HG03095 (cell line): ENCODE data around the gene FAM53B.

ENCODE experiments used
- ATAC-seq: cut with Tn5 transposase; IDR thresholded peaks from one replicate; pipeline ENCODE4 v1.9.1; 2021; ENCODE audit warnings: moderate library complexity; ENCODE audit not compliant: unreplicated experiment

Gene FAM53B

DNA sequence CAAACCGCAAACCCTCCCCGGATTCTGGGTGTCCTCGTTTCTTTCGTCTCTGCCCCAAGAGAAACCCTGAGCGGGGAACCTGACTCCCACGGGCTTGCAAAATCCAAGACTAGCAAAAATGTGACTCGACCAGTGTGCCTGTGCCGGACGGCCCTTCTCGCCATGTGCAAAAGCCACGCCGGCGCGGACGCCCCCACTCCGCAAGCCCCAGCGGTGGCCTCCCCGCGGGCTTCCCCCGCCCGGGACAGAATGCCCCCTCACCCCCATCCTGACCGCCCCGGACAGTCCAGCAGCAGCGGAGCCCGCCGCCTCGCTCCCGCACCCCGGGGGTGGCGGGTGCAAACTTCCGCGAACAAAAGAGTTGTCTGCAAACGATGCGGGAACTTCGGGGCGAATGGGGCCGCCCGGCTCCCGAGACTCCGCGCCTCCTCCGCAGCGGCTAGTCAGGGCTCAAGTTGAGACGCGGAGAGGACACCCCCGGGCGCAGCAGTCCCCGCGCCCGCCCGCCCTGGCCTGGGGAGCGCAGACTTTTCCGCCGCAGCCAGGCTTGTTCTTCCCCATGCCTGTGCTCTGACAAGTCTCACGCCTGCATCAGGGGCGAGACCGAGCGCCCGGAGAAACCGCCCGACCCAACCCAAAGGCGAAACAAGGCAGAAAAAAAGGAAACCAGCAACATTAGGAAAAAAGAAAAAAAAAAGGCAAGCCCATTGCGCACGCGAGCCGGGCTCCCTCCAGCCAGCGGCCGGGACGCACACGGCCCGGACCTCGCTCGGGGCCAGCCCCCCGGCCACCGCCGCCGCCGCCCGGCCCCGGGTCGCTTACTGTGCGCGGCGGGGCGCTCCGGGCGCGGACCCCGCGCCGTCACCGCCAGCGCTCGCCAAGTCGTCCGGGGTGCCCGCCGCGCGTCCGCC lies 732 bp downstream of the FAM53B start:
- ATAC-seq = peak; percentile 20

- ATAC-seq = no peak
These were observed 1.6 kb downstream of the FAM53B start for GRCh38 chr10:124742413-124743190.

GRCh38 chr10:124741922-124742412 lies 2.2 kb downstream of the FAM53B start:
- no peak for ATAC-seq

DNA sequence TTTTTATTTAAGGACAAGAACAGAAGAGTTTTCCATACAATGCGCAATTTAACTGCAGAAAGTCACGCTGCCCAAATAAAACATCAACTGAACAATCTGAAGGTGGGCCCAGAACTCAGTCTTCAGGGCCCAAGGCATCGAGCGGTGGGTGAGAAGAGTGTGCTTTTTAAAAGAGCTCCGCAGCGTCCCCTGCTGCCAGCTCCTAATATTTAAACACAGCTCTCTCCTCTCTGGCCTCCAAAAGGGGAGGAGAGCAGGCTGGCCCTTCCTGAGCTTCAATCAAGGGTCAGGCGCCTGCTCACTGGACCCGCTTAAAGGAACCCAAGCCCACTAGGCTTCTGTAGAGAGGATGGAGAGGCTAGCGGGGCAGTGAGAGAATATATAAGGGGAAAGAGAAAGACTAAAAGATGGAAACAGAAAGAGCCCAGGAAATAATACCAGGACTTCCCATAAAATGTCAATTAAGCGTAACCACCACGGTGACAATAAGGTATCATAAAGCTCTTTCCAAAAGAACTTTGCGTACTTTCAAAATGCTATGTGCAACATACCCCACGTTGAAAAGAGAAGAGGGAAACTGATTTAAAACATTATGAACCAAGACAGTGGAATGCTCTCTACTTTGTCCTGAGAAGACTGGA lies 2.8 kb downstream of the FAM53B start:
- ATAC-seq = peak; percentile 39

DNA sequence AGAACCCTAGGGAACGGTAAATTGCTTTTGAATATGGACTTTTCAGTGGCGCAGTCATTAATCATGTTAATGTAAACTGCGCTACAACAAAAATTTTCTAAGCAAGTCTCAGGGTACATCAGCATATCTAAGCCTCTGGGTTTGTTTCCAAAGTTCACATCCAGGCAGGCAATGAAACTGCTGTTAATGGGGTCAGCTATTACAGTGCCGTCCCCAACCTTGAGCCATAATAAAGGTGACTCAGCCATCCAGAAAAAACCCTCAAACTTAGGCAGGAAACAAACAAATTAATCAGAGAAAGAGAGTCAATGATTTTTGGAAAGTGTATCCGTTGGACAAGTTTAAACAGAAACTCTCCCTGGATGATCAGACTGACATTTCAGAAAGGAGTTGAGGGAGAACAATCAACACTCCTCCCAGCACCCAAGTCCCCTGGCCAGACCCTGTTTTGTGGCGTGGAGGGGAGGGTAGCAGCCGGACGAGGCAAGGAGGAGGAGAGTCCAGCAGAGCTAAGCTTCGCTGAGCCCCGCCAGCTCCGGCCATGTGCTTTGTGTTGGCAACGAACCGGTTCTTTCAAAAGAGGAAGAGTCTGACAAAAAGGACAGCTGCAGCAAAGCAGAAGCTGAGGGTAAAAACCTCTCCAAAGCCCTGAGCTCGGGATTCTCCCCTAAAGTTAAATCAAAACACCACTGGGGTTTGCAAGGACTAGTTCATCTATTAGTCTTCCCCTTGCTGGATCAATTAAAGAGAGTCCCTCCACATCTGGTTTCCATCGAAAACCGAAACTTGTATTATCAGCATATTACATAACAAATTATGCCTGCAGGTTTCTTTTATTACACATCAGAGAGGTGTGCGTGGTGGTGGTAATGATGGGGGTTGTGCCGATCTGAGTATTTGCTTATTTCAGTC lies 3.6 kb downstream of the FAM53B start:
- peak; percentile 12 for ATAC-seq

- ATAC-seq = no peak
These were observed 4.2 kb downstream of the FAM53B start for GRCh38 chr10:124739986-124740368.

DNA sequence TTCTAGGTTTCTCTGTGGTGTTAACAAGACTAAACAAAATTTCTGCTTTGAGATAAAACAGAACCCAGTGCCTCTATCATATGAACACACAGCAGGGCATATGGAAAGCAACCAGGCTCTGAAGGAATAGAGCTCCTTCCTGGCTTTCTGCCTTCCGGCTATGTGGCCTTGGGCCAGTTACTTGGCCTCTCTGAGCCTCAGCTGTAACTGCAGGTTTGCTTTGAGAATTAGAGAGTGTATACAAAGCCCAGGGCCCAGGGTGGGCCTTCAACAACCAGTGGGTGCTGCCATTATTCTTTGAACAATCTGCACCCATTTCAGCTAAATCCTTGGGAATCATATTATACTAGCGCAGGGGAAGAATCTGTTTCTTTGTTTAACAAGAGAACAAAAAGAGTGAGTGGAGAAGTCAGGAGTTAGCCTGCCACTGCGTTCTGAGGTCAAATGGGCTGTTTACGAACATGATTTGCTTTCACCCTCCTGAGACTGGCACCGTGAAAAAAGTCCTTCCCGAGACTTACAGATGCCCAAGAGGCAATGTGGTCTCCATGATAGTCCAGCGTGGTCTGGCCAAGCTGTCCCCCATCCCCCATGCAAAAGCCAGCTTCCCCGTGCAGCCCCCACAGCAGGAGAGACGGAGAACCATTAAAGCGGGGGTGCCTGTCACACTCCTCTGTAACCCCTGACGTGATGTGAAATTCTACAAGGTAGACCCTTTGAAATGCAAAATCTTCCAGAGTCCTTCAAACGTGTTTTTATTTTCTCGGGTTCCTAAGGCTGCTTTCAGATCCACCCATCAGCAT lies 4.9 kb downstream of the FAM53B start:
- ATAC-seq = no peak

- ATAC-seq = no peak
These were observed 5.7 kb downstream of the FAM53B start for GRCh38 chr10:124738441-124738840.

- ATAC-seq = no peak
These were observed 6.5 kb downstream of the FAM53B start for GRCh38 chr10:124737708-124738107.

GRCh38 chr10:124737221-124737620 lies 7.0 kb downstream of the FAM53B start:
- ATAC-seq = no peak

DNA sequence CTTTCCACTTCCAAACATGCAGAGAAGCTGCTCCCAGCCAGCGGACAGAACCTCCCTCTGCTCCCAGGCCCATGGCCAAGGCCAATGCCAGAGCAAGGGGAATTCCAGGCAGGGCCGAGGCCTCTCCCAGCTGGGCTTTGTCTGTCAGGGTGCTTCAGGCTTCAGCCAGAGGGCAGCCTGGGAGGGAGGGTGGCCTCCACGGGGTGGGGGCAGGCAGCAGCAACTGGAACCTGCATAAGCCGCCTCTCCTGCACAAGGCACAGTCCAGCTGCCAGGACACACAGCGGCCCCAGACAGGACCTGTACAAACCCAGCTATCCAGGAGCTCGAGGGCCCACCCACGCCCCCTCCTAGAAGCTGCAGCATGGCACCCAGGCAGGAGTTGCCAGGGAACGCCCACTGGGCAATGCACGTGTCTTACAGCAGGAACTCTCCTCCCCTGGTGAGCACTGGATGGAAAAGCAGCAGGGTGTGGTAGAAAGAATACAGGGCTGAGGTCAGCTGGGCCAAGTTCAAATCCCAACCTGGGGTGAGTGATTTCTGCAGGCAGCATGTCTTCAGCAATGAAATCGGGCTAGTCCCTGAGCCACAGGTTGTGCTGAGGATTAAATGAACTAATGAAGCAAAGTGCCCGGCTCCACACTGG lies 7.6 kb downstream of the FAM53B start:
- ATAC-seq = no peak

- ATAC-seq = no peak
These were observed 8.5 kb downstream of the FAM53B start for GRCh38 chr10:124735491-124736286.

GRCh38 chr10:124734311-124735166 lies 9.6 kb downstream of the FAM53B start:
- no peak for ATAC-seq

GRCh38 chr10:124733571-124734245 lies 10.5 kb downstream of the FAM53B start:
- ATAC-seq = no peak

- peak; percentile 56 for ATAC-seq
These were observed 11.1 kb downstream of the FAM53B start for GRCh38 chr10:124732931-124733570.

GRCh38 chr10:124731551-124731950 lies 12.6 kb downstream of the FAM53B start:
- ATAC-seq = no peak
